ENCODE results near the gene ASNS.

GRCh38 chr7:97858221-97858620 lies 14.0 kb downstream of the ASNS start:
- TF ChIP-seq CTCF (IDR thresholded peaks at IDR 0.05), result no peak
- TF ChIP-seq POLR2A (IDR thresholded peaks at IDR 0.05), result no peak

All from thyroid gland (tissue), 4 donors.